Spleen (tissue), 11 donors: Measurements from ENCODE around the gene KLHL21. TPM values are rescaled to one million over a fixed set of nuclear protein-coding genes. Genes with fewer than 3 reads are reported as not detected.
"Not testable (repeated sequence)": the region's sequence is repeated elsewhere in the genome, so short reads cannot be mapped to it uniquely, and the experiment has no call there.

Experiments used
- DNase-seq: peaks from one replicate; pipeline ENCODE4 v3.0.0-alpha.2; 2020
- H3K27ac ChIP-seq, 8 donors: fragments of 200-600 bp; sonication (generic) in 7 of 8; 1 replicate in 4 of 8; 2 replicates in 4 of 8; pipeline versions ENCODE4 v1.5.0 to v1.8.0; 2016 to 2021; ENCODE audit warnings: inconsistent platforms in 4 of 8, mild to moderate bottlenecking in 4 of 8, moderate library complexity in 1 of 8
- H3K27me3 ChIP-seq, 7 donors: fragments of 200-600 bp; sonication (generic) in 6 of 7; replicated peaks in 1 of 7; 1 replicate in 4 of 7; 2 replicates in 3 of 7; pipeline versions ENCODE4 v1.5.0 to v1.8.0; 2016 to 2021; ENCODE audit warnings: inconsistent platforms in 3 of 7, mild to moderate bottlenecking in 1 of 7
- H3K36me3 ChIP-seq, 6 donors: fragments of 200-600 bp; sonication (generic) in 5 of 6; 1 replicate in 4 of 6; 2 replicates in 2 of 6; pipeline versions ENCODE4 v1.5.0 to v1.8.0; 2016 to 2021; ENCODE audit warnings: inconsistent platforms in 2 of 6
- H3K4me1 ChIP-seq, 6 donors: fragments of 200-600 bp; sonication (generic) in 5 of 6; 1 replicate in 3 of 6; 2 replicates in 3 of 6; pipeline versions ENCODE4 v1.5.0 to v1.8.0; 2016 to 2021; ENCODE audit warnings: inconsistent platforms in 3 of 6
- H3K4me3 ChIP-seq, 8 donors: fragments of 200-600 bp; sonication (generic) in 7 of 8; 1 replicate in 4 of 8; 2 replicates in 4 of 8; pipeline versions ENCODE4 v1.5.0 to v1.8.0; 2016 to 2021; ENCODE audit warnings: inconsistent platforms in 4 of 8, mild to moderate bottlenecking in 4 of 8, moderate library complexity in 2 of 8
- H3K9me3 ChIP-seq, 8 donors: fragments of 200-600 bp; sonication (generic) in 7 of 8; 1 replicate in 4 of 8; 2 replicates in 4 of 8; pipeline versions ENCODE4 v1.5.0 to v1.8.0; 2016 to 2021; ENCODE audit warnings: inconsistent platforms in 4 of 8
- POLR2A ChIP-seq, 3 donors: fragments of 450-650 bp; IDR thresholded peaks; one replicate each; pipeline ENCODE4 v1.5.1; 2017; ENCODE audit warnings: antibody characterized with exemption in 3 of 3, mild to moderate bottlenecking in 1 of 3
- POLR2AphosphoS5 ChIP-seq, 3 donors: sonication (generic); formaldehyde crosslinking; IDR thresholded peaks; one replicate each; pipeline ENCODE4 v1.5.1; 2017; ENCODE audit warnings: antibody characterized with exemption in 3 of 3
- WGBS, 5 donors: extraction: QIAGEN DNeasy Blood & Tissue Kit in 3 of 5; methylation state at CpG; one replicate each; pipeline versions ENCODE4 v1.1.5 to v1.1.7; 2013 to 2018; 5-methylcytosine and 5-hydroxymethylcytosine counted together
- intact Hi-C: fragments of 100-400 bp; cut with DNase I; formaldehyde crosslinking; loops from one replicate; pipeline ENCODE4 v1.15.0; 2023; ENCODE audit warnings: low total_unique reads
- polyA plus RNA-seq, 3 donors: library from polyadenylated mRNA; stranded (reverse); fragments of 200-250 nt; gene quantifications; one replicate each; pipeline ENCODE4 v1.2.1, GENCODE V29; 2013
- total RNA-seq, 7 donors: library from RNA; depleted of rRNA in 3 of 7; stranded (reverse); fragments of >200 nt in 3 of 7; fragmentation: NEBNext Ultra II Directional in 4 of 7; extraction: Animal tissue kit (Norgen Biotek cat#: 25700) in 4 of 7; gene quantifications; one replicate each; pipeline versions ENCODE4 v1.1.0 to v1.2.1, GENCODE V29; 2016 to 2021
- TF ChIP-seq, protein P1 (sequence below), 11 experiments: fragments of 200-600 bp in 7 of 11; fragments of 450-650 bp in 4 of 11; sonication (generic) in 4 of 11; IDR thresholded peaks in 8 of 11; conservative IDR thresholded peaks in 3 of 11; 1 replicate in 7 of 11; 2 replicates in 4 of 11; pipeline versions ENCODE4 v1.4.0 to v1.8.0; 2016 to 2021; ENCODE audit warnings: antibody characterized with exemption in 11 of 11, inconsistent platforms in 4 of 11, mild to moderate bottlenecking in 1 of 11
- donor health status: healthy with polysubstance abuse.
- donor health status: DM: no; HTN: no; CAD: no; lungs with moderate emphysema.
- donor health status: DM: no; HTN: no; CAD: no.
- donor health status: Bipolar disorder and iron deficiency.
- donor health status: healthy.
- donor health status: DM: no; HTN: no; CAD: no.
- donor health status: DM: yes; HTN: yes; CAD: no.

Gene KLHL21
- total and polyA plus RNA-seq, 10 donors: 5.0 to 41.5 (median 22.4) TPM

DNA sequence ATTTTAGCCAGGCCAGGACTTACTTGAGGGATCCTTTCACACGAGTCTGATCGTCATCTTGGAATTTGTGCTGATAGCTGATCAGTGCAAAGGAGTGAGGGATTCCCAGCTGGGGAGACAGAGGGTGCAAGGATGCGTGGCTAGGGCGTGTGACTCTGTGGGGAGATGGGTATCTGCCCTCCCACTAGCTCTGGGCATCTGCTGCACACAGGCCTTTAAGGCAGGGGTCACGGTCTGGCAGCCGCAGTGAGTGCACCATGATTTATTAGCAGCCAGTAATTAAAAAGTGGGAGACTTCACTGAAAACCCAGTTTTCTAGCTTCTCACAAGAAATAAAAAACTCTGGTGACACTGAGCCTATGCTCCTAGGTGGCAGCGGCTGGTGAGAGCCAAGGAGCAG, 42.3 kb upstream of the KLHL21 start:
- no peak overlapping the region for H3K4me3 ChIP-seq
- TF ChIP-seq POLR2A (IDR thresholded peaks at IDR 0.05): no peak
- TF ChIP-seq POLR2AphosphoS5 (IDR thresholded peaks at IDR 0.05): no peak
- TF ChIP-seq, protein P1, sequence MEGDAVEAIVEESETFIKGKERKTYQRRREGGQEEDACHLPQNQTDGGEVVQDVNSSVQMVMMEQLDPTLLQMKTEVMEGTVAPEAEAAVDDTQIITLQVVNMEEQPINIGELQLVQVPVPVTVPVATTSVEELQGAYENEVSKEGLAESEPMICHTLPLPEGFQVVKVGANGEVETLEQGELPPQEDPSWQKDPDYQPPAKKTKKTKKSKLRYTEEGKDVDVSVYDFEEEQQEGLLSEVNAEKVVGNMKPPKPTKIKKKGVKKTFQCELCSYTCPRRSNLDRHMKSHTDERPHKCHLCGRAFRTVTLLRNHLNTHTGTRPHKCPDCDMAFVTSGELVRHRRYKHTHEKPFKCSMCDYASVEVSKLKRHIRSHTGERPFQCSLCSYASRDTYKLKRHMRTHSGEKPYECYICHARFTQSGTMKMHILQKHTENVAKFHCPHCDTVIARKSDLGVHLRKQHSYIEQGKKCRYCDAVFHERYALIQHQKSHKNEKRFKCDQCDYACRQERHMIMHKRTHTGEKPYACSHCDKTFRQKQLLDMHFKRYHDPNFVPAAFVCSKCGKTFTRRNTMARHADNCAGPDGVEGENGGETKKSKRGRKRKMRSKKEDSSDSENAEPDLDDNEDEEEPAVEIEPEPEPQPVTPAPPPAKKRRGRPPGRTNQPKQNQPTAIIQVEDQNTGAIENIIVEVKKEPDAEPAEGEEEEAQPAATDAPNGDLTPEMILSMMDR (IDR thresholded peaks at IDR 0.05 in 8 of 11, conservative IDR thresholded peaks at IDR 0.05 in 3 of 11): no peak
- 92 to 97% (median 94%) methylated on average over 7 of the region's 7 CpGs for WGBS, 5 donors
- peaks cover 0 to 82% (median 49%) of the 10 kb centered on the region in 6 donors for H3K36me3 ChIP-seq
- H3K4me1 ChIP-seq: peaks cover 0 to 8% (median 0%) of the 10 kb centered on the region in 6 donors
- H3K27ac ChIP-seq: no peak overlapping the region
- H3K9me3 ChIP-seq: no peaks in the 10 kb centered on the region
- intact Hi-C loops: loop anchor here (5.0 kb wide), 1 partner anchor 158 kb away; no protein-coding TSS in a partner anchor
- DNase-seq: no peak
- no peaks in the 10 kb centered on the region for H3K27me3 ChIP-seq

DNA sequence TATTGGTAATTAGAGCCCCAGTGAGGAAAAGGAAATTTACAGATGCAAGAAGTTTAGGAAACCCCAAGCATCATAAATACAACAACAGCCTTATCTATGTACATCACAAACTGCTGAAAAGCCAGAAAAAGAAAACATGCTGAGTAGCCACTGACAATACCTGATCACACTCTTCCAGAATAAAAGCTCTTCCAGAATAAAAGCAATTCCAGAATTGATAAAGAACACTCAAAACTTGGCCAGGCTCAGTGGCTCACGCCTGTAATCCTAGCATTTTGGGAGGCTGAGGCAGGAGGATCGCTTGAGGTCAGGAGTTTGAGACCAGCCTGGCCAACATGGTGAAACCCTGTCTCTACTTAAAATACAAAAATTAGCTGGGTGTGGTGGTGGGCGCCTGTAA, 38.2 kb upstream of the KLHL21 start:
- DNase-seq, H3K27ac ChIP-seq, H3K4me3 ChIP-seq, intact Hi-C loops, H3K4me1 ChIP-seq, H3K9me3 ChIP-seq, H3K27me3 ChIP-seq: not testable (repeated sequence)
- 91 to 97% (median 95%) methylated on average over 3 of the region's 3 CpGs for WGBS, 5 donors
- peaks cover 0 to 99% (median 85%) of the 10 kb centered on the region in 6 donors for H3K36me3 ChIP-seq

DNA sequence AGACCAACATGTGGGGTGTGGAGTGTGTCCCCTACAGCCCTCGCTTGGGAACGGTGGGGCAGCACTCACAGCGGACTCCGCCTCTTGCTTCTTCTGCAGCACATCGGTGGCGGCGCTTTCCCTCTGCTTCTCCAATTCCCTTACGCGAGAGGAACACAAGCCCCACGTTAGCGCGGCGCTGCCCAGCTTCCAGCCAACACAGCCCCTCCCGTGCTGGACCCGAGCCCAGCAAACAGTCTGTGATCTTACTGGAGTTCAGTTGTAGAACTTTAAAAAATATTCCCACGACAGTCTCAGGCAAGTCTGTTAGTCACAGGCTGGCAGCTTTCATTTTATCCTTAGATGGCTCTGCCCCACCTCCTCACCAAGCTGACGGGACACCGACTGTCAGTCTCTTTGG, 35.6 kb upstream of the KLHL21 start:
- DNase-seq: no peak
- H3K4me1 ChIP-seq: no peaks in the 10 kb centered on the region
- peaks cover 0 to 99% (median 89%) of the 10 kb centered on the region in 6 donors for H3K36me3 ChIP-seq
- no peak overlapping the region for H3K4me3 ChIP-seq
- no peaks in the 10 kb centered on the region for H3K9me3 ChIP-seq
- H3K27ac ChIP-seq: peak overlapping the region in 2 of 8 donors; percentile 28 to 41
- intact Hi-C loops: no loop called here
- peak; percentile 14 to 60 (median 55) for TF ChIP-seq POLR2AphosphoS5 (IDR thresholded peaks at IDR 0.05)
- TF ChIP-seq, protein P1 (IDR thresholded peaks at IDR 0.05 in 8 of 11, conservative IDR thresholded peaks at IDR 0.05 in 3 of 11): no peak
- no peaks in the 10 kb centered on the region for H3K27me3 ChIP-seq
- WGBS, 5 donors: 79 to 90% (median 87%) methylated on average over 15 to 18 of the region's 18 CpGs

DNA sequence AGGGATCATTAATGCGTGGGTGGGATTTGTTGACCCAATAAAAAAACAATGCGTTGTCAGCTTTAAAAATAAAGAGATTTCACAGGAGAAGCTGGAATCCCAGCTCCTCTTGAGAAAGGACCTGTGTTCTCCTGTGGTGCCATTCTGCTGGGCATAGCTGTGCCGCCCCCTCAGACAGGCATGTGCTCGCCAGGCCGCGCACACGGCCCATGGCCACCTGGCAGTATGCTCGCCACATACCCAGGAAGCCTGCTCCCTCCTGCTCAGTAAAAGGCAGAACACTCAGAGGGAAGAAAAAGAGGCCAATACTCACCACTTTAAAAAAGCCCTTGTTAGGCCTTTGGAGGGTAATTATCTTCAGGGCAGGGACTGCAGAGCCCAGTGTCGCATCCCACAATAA, 35.1 kb upstream of the KLHL21 start:
- Histone ChIP-seq H3K4me1 (no peaks in the 10 kb centered on the region), H3K36me3 (peaks cover 0 to 99% (median 92%) of the 10 kb centered on the region in 6 donors), H3K4me3 (no peak overlapping the region), H3K27ac (peak overlapping the region in 2 of 8 donors; percentile 28 to 41), H3K9me3 (no peaks in the 10 kb centered on the region), H3K27me3 (no peaks in the 10 kb centered on the region)
- no peak for DNase-seq
- TF ChIP-seq, protein P1 (IDR thresholded peaks at IDR 0.05 in 8 of 11, conservative IDR thresholded peaks at IDR 0.05 in 3 of 11): no peak
- TF ChIP-seq POLR2A (IDR thresholded peaks at IDR 0.05) (no peak), POLR2AphosphoS5 (IDR thresholded peaks at IDR 0.05) (no peak)
- WGBS, 5 donors: 87 to 95% (median 91%) methylated on average over 9 of the region's 9 CpGs
- intact Hi-C loops: no loop called here

DNA sequence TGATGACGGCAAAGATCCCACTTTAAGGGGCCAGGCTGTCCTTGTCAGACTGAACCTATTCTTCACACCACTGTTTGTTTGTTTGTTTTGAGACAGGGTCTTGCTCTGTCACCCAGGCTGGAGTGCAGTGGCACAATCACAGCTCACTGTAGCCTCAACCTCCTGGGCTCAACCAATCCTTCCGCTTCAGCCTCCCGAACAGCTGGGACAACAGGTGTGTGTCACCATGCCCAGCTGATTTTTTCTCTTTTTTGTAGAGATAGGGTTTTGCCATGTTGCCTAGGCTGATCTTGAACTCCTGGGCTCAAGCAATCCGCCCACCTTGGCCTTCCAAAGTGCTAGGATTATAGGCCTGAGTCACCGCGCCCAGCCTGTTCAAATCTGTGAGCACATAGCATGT, 34.1 kb upstream of the KLHL21 start:
- H3K27ac ChIP-seq, H3K9me3 ChIP-seq, H3K4me3 ChIP-seq, intact Hi-C loops, H3K27me3 ChIP-seq, H3K4me1 ChIP-seq, DNase-seq: not testable (repeated sequence)
- 92 to 96% (median 95%) methylated on average over 6 of the region's 6 CpGs for WGBS, 5 donors
- peaks cover 0 to 99% (median 91%) of the 10 kb centered on the region in 6 donors for H3K36me3 ChIP-seq
